HEK293 (cell line): Measurements from ENCODE around the gene TP63.

Experiments
- CTCF ChIA-PET: fragments of 350-600 bp; formaldehyde crosslinking; extraction: SDS; loops from one replicate; lab custom pipeline; 2021; ENCODE audit warnings: antibody characterized with exemption; lab: Yijun Ruan, JAX
- POLR2A ChIA-PET: fragments of 300-600 bp; formaldehyde crosslinking; extraction: SDS; loops from one replicate; lab custom pipeline; 2020; ENCODE audit warnings: antibody characterized with exemption, inconsistent platforms; lab: Yijun Ruan, JAX
- H3K27ac ChIP-seq: fragments of 200-500 bp; sonication (Bioruptor generic); 2 replicates; pipeline ENCODE4 v1.5.1; 2014; ENCODE audit warnings: low read depth, low read length, control low read depth, inconsistent platforms; ENCODE audit errors: extremely low read depth
- H3K36me3 ChIP-seq, 2 experiments: fragments of 200-500 bp in 1 of 2; sonication (Bioruptor generic) in 1 of 2; 1 replicate in 1 of 2; 2 replicates in 1 of 2; pipeline ENCODE4 v1.5.1; 2014 to 2017; ENCODE audit warnings: inconsistent platforms in 2 of 2, low read length in 2 of 2; ENCODE audit not compliant: control insufficient read depth in 2 of 2, insufficient read depth in 1 of 2
- H3K4me1 ChIP-seq: fragments of 200-500 bp; sonication (Bioruptor generic); 2 replicates; pipeline ENCODE4 v1.5.1; 2014; ENCODE audit warnings: mild to moderate bottlenecking, low read length, inconsistent platforms; ENCODE audit not compliant: control insufficient read depth, insufficient read depth
- H3K4me3 ChIP-seq: 2 replicates; pipeline ENCODE4 v1.5.1; 2011; ENCODE audit warnings: low read depth, mild to moderate bottlenecking, control low read depth, low read length, moderate library complexity
- H3K9me3 ChIP-seq: fragments of 200-500 bp; sonication (Bioruptor generic); 2 replicates; pipeline ENCODE4 v1.5.1; 2014; ENCODE audit warnings: low read depth, low read length, inconsistent platforms; ENCODE audit not compliant: control insufficient read depth, insufficient read depth
- KLF10 ChIP-seq: fragments of 450-650 bp; IDR thresholded peaks from 2 replicates; pipeline ENCODE4 v1.5.1; 2018; ENCODE audit warnings: missing biosample characterization, mild to moderate bottlenecking, missing genetic modification characterization
- MZF1 ChIP-seq: fragments of 450-650 bp; formaldehyde crosslinking; IDR thresholded peaks from 2 replicates; pipeline ENCODE4 v1.5.1; 2017; ENCODE audit warnings: missing biosample characterization, missing genetic modification characterization, borderline replicate concordance
- SCRT1 ChIP-seq: fragments of 450-650 bp; formaldehyde crosslinking; IDR thresholded peaks from 2 replicates; pipeline ENCODE4 v1.5.1; 2016; ENCODE audit warnings: missing biosample characterization, missing genetic modification characterization, borderline replicate concordance
- SETDB1 ChIP-seq: IDR thresholded peaks from one replicate; pipeline ENCODE4 v1.6.1; 2017; ENCODE audit warnings: mild to moderate bottlenecking, low read length, moderate library complexity, mixed read lengths; ENCODE audit not compliant: insufficient read length
- ZFP37 ChIP-seq: fragments of 450-650 bp; formaldehyde crosslinking; IDR thresholded peaks from 2 replicates; pipeline ENCODE4 v1.5.1; 2016; ENCODE audit warnings: missing biosample characterization, missing genetic modification characterization
- ZNF133 ChIP-seq: fragments of 450-650 bp; formaldehyde crosslinking; IDR thresholded peaks from 2 replicates; pipeline ENCODE4 v1.5.1; 2016; ENCODE audit warnings: missing biosample characterization, missing genetic modification characterization
- ZNF157 ChIP-seq: fragments of 450-650 bp; formaldehyde crosslinking; IDR thresholded peaks from 2 replicates; pipeline ENCODE4 v1.5.1; 2016; ENCODE audit warnings: missing biosample characterization, missing genetic modification characterization
- ZNF19 ChIP-seq: fragments of 450-650 bp; formaldehyde crosslinking; IDR thresholded peaks from 2 replicates; pipeline ENCODE4; 2016; ENCODE audit warnings: missing biosample characterization, missing genetic modification characterization, low read depth
- ZNF335 ChIP-seq: fragments of 450-650 bp; formaldehyde crosslinking; conservative IDR thresholded peaks from 2 replicates; pipeline ENCODE4 v1.5.1; 2016; ENCODE audit warnings: missing biosample characterization, missing genetic modification characterization
- ZNF391 ChIP-seq: fragments of 450-650 bp; formaldehyde crosslinking; IDR thresholded peaks from 2 replicates; pipeline ENCODE4 v1.5.1; 2016; ENCODE audit warnings: low read depth, missing biosample characterization, missing genetic modification characterization, borderline replicate concordance
- ZNF404 ChIP-seq: fragments of 450-650 bp; formaldehyde crosslinking; IDR thresholded peaks from 2 replicates; pipeline ENCODE4 v1.5.1; 2017; ENCODE audit warnings: missing biosample characterization, missing genetic modification characterization
- ZNF423 ChIP-seq: fragments of 450-650 bp; formaldehyde crosslinking; IDR thresholded peaks from 2 replicates; pipeline ENCODE4 v1.5.1; 2016; ENCODE audit warnings: missing biosample characterization, missing genetic modification characterization
- ZNF560 ChIP-seq: fragments of 450-650 bp; formaldehyde crosslinking; IDR thresholded peaks from 2 replicates; pipeline ENCODE4 v1.5.1; 2017; ENCODE audit warnings: missing biosample characterization, missing genetic modification characterization, borderline replicate concordance
- ZNF621 ChIP-seq: fragments of 450-650 bp; formaldehyde crosslinking; IDR thresholded peaks from 2 replicates; pipeline ENCODE4 v1.5.1; 2017; ENCODE audit warnings: missing biosample characterization, missing genetic modification characterization
- ZNF623 ChIP-seq: fragments of 450-650 bp; formaldehyde crosslinking; IDR thresholded peaks from 2 replicates; pipeline ENCODE4 v1.5.1; 2016; ENCODE audit warnings: missing biosample characterization, missing genetic modification characterization
- ZNF624 ChIP-seq: fragments of 450-650 bp; formaldehyde crosslinking; IDR thresholded peaks from 2 replicates; pipeline ENCODE4 v1.5.1; 2017; ENCODE audit warnings: missing biosample characterization, missing genetic modification characterization
- ZNF654 ChIP-seq: fragments of 450-650 bp; formaldehyde crosslinking; IDR thresholded peaks from 2 replicates; pipeline ENCODE4 v1.5.1; 2016; ENCODE audit warnings: low read depth, missing biosample characterization, missing genetic modification characterization
- ZNF660 ChIP-seq: fragments of 450-650 bp; IDR thresholded peaks from 2 replicates; pipeline ENCODE4 v1.5.1; 2018; ENCODE audit warnings: missing biosample characterization, mild to moderate bottlenecking, missing genetic modification characterization
- ZNF664 ChIP-seq: fragments of 450-650 bp; formaldehyde crosslinking; IDR thresholded peaks from 2 replicates; pipeline ENCODE4 v1.5.1; 2016; ENCODE audit warnings: missing biosample characterization, missing genetic modification characterization
- ZNF768 ChIP-seq: fragments of 450-650 bp; formaldehyde crosslinking; IDR thresholded peaks from 2 replicates; pipeline ENCODE4 v1.5.1; 2018; ENCODE audit warnings: missing biosample characterization, mild to moderate bottlenecking, missing genetic modification characterization
- TF ChIP-seq, protein P1 (sequence below): fragments of 450-650 bp; formaldehyde crosslinking; IDR thresholded peaks from 2 replicates; pipeline ENCODE4 v1.5.1; 2016; ENCODE audit warnings: missing biosample characterization, missing genetic modification characterization
- TF ChIP-seq, protein P2 (sequence below): fragments of 450-650 bp; formaldehyde crosslinking; IDR thresholded peaks from 2 replicates; pipeline ENCODE4 v1.5.1; 2016; ENCODE audit warnings: missing biosample characterization, missing genetic modification characterization
- TF ChIP-seq, protein P3 (sequence below): fragments of 450-650 bp; IDR thresholded peaks from 2 replicates; pipeline ENCODE4 v1.5.1; 2018; ENCODE audit warnings: missing biosample characterization, mild to moderate bottlenecking, missing genetic modification characterization

Gene TP63

DNA sequence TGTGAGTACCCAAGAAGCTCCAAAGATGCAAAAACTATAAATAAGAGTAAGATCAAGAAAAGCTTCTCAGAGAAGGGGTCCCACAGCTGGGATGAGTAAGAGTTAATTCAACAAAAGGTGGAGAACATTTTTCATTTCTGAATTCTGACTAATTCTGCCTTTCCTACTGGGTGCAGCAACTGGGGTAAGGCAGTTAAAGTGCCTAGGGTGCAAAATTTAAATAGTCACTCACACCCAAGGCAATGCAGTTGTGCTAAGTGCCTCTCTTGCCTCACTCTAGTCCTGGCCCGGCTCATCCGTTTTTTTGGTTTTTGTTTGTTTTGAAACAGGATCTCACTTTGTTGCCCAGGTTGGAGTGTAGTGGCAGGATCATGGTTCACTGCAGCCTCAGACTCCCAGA, 240.2 kb downstream of the TP63 start:
- ChIA-PET CTCF (interaction anchor here (0.6 kb wide), 1 partner anchor 409 kb away, joined by 4 read pairs; no protein-coding TSS in a partner anchor), POLR2A (no interaction called here)
- H3K4me1 ChIP-seq = no peaks in the 10 kb centered on the region
- no peaks in the 10 kb centered on the region for H3K9me3 ChIP-seq
- no peak overlapping the region for H3K4me3 ChIP-seq
- H3K27ac ChIP-seq = no peak overlapping the region
- H3K36me3 ChIP-seq = no peaks in the 10 kb centered on the region
- TF ChIP-seq SCRT1 (tag by site-specific recombination) (no peak), ZNF768 (tag by site-specific recombination) (no peak)

DNA sequence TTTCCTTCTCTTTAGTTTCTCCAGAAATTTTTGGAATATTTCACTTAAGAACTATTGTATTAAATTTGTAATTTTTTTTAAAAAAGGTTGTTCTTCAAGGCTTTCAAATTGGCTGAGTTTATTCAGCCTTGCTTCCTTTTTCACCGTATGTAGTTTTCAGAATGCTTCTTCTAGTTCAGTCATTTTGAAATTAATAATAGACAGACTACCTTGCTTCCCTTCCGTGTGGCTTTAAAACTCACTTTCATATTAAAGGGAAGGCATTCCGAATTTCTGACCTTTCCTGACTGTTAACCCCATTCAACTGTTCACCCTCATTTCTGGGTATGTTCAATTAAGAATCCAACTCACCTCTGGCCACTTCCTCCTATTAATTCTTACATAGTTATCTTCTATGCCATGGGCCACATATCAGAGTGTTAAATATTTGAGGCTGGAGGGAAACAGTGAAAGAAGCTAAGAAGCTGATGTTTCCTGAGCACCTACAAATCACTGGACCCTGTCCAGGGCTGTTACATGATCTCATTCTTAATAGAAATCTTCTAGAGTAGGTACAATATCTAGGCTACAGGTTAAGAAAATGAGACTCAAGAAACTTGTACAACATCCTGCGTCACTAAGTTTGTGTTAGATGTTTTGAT, 252.0 kb downstream of the TP63 start:
- no peaks in the 10 kb centered on the region for H3K4me1 ChIP-seq
- H3K9me3 ChIP-seq = no peaks in the 10 kb centered on the region
- H3K27ac ChIP-seq = no peak overlapping the region
- TF ChIP-seq ZNF560 (no peak), ZNF623 (tag by site-specific recombination) (no peak), ZNF624 (tag by site-specific recombination) (no peak), SETDB1 (no peak), KLF10 (tag by site-specific recombination) (no peak), MZF1 (tag by site-specific recombination) (no peak)
- TF ChIP-seq, protein P1, sequence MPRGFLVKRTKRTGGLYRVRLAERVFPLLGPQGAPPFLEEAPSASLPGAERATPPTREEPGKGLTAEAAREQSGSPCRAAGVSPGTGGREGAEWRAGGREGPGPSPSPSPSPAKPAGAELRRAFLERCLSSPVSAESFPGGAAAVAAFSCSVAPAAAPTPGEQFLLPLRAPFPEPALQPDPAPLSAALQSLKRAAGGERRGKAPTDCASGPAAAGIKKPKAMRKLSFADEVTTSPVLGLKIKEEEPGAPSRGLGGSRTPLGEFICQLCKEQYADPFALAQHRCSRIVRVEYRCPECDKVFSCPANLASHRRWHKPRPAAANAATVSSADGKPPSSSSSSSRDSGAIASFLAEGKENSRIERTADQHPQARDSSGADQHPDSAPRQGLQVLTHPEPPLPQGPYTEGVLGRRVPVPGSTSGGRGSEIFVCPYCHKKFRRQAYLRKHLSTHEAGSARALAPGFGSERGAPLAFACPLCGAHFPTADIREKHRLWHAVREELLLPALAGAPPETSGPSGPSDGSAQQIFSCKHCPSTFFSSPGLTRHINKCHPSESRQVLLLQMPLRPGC = no peak
- TF ChIP-seq, protein P2, sequence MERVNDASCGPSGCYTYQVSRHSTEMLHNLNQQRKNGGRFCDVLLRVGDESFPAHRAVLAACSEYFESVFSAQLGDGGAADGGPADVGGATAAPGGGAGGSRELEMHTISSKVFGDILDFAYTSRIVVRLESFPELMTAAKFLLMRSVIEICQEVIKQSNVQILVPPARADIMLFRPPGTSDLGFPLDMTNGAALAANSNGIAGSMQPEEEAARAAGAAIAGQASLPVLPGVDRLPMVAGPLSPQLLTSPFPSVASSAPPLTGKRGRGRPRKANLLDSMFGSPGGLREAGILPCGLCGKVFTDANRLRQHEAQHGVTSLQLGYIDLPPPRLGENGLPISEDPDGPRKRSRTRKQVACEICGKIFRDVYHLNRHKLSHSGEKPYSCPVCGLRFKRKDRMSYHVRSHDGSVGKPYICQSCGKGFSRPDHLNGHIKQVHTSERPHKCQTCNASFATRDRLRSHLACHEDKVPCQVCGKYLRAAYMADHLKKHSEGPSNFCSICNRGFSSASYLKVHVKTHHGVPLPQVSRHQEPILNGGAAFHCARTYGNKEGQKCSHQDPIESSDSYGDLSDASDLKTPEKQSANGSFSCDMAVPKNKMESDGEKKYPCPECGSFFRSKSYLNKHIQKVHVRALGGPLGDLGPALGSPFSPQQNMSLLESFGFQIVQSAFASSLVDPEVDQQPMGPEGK = no peak
- ChIA-PET POLR2A (no interaction called here), CTCF (no interaction called here)
- H3K4me3 ChIP-seq = no peak overlapping the region
- no peaks in the 10 kb centered on the region for H3K36me3 ChIP-seq

DNA sequence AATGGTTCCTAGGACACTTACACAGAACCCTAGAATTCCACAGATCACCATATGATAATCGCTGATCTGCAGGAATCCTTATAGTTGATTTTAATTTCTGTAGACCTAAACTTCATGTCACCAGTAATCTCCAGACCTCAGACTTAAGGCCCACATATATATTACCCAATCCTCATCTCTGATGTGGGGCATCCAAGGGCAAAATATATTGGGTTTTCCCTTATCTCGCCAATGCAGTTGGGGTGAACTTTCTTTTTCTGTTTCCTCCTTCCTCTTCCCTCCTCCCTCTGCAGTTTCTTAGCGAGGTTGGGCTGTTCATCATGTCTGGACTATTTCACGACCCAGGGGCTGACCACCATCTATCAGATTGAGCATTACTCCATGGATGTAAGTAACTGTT, 259.3 kb downstream of the TP63 start:
- no peaks in the 10 kb centered on the region for H3K36me3 ChIP-seq
- H3K4me3 ChIP-seq = no peak overlapping the region
- no peak overlapping the region for H3K27ac ChIP-seq
- no peaks in the 10 kb centered on the region for H3K4me1 ChIP-seq
- no peaks in the 10 kb centered on the region for H3K9me3 ChIP-seq
- TF ChIP-seq ZNF391 (tag by site-specific recombination) = no peak
- no peak for TF ChIP-seq ZFP37 (tag by site-specific recombination)
- TF ChIP-seq ZNF404 (tag by site-specific recombination) = no peak
- no peak for TF ChIP-seq ZNF654 (tag by site-specific recombination)
- POLR2A ChIA-PET = no interaction called here
- CTCF ChIA-PET = no interaction called here

DNA sequence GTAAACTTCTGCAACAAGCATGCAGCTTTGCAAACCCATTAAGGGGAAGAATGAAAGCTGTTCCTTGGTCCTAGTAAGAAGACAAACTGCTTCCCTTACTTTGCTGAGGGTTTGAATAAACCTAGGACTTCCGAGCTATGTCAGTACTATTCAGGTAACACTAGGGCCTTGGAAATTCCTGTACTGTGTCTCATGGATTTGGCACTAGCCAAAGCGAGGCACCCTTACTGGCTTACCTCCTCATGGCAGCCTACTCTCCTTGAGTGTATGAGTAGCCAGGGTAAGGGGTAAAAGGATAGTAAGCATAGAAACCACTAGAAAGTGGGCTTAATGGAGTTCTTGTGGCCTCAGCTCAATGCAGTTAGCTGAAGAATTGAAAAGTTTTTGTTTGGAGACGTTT, 265.3 kb downstream of the TP63 start:
- ChIA-PET POLR2A (no interaction called here), CTCF (interaction anchor here (0.6 to 0.7 kb wide), 4 partner anchors 10 to 626 kb away, joined by 3 to 7 read pairs (median 3); partner anchors contain the start of gene CLDN1)
- Histone ChIP-seq H3K4me3 (no peak overlapping the region), H3K9me3 (no peaks in the 10 kb centered on the region), H3K36me3 (no peaks in the 10 kb centered on the region), H3K4me1 (no peaks in the 10 kb centered on the region), H3K27ac (no peak overlapping the region)
- TF ChIP-seq ZNF423 (tag by site-specific recombination) = no peak
- no peak for TF ChIP-seq ZNF19 (tag by site-specific recombination)
- TF ChIP-seq, protein P3, sequence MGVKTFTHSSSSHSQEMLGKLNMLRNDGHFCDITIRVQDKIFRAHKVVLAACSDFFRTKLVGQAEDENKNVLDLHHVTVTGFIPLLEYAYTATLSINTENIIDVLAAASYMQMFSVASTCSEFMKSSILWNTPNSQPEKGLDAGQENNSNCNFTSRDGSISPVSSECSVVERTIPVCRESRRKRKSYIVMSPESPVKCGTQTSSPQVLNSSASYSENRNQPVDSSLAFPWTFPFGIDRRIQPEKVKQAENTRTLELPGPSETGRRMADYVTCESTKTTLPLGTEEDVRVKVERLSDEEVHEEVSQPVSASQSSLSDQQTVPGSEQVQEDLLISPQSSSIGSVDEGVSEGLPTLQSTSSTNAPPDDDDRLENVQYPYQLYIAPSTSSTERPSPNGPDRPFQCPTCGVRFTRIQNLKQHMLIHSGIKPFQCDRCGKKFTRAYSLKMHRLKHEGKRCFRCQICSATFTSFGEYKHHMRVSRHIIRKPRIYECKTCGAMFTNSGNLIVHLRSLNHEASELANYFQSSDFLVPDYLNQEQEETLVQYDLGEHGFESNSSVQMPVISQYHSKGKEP = no peak
- TF ChIP-seq ZNF133 (tag by site-specific recombination) = no peak
- no peak for TF ChIP-seq ZNF335 (tag by site-specific recombination)
- no peak for TF ChIP-seq ZNF157 (tag by site-specific recombination)
- TF ChIP-seq ZNF660 (tag by site-specific recombination) = no peak
- no peak for TF ChIP-seq ZNF654 (tag by site-specific recombination)
- TF ChIP-seq ZNF621 (tag by site-specific recombination) = no peak
- TF ChIP-seq ZNF664 (tag by site-specific recombination) = no peak
- no peak for TF ChIP-seq ZNF623 (tag by site-specific recombination)
